GM18526 (cell line): Measurements from ENCODE around the gene ZCCHC7.

Experiments
- POLR2A ChIP-seq: IDR thresholded peaks from 3 replicates; pipeline ENCODE4 v1.6.1; 2011; ENCODE audit not compliant: insufficient read length; ENCODE audit errors: extremely low read depth

ZCCHC7 gene

GRCh38 chr9:37378613-37379004, 258.2 kb downstream of the ZCCHC7 start:
- TF ChIP-seq POLR2A = no peak

- TF ChIP-seq POLR2A = no peak
Measured at GRCh38 chr9:37379835-37380234, 259.5 kb downstream of the ZCCHC7 start.

DNA sequence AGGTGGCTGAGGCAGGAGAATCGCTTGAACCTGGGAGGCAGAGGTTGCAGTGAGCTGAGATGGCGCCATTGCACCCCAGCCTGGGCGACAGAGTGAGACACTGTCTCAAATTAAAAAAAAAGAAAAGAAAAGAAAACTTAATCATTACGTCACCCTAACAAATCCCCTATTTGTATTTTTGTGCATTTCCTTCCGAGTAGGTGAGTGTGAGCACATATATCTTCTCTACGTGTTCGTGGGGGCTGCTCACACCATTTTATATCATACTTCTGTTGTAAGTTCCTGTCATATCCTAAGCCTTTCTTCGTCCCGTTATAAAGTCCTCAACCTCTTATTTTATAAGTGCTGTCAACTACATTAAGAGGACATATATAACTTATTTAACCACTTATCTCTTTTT, 260.2 kb downstream of the ZCCHC7 start:
- TF ChIP-seq POLR2A = no peak

- TF ChIP-seq POLR2A = no peak
Measured at GRCh38 chr9:37381094-37381741, 260.8 kb downstream of the ZCCHC7 start.

GRCh38 chr9:37382161-37382981, 262.0 kb downstream of the ZCCHC7 start:
- TF ChIP-seq POLR2A = peak; percentile 15

DNA sequence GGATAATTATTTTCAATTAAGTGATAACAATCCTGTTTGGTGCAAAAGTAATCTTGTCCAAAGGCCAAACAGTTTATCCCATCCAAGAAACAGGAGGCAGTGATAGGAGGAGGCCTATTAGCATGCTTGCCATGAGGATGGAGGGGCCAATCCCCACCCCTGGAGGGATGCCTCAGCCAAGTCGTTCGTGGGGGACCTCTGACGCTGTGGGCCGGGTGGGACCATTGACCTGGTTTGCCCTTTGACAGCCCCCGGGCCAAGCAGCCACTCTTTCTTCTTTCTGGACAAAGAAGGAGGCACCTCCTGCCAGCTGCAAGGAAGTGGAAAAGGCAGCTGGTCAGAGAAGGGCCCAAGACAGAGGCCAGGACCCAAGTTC, 262.6 kb downstream of the ZCCHC7 start:
- no peak for TF ChIP-seq POLR2A

- no peak for TF ChIP-seq POLR2A
Measured at GRCh38 chr9:37383393-37383792, 263.0 kb downstream of the ZCCHC7 start.

DNA sequence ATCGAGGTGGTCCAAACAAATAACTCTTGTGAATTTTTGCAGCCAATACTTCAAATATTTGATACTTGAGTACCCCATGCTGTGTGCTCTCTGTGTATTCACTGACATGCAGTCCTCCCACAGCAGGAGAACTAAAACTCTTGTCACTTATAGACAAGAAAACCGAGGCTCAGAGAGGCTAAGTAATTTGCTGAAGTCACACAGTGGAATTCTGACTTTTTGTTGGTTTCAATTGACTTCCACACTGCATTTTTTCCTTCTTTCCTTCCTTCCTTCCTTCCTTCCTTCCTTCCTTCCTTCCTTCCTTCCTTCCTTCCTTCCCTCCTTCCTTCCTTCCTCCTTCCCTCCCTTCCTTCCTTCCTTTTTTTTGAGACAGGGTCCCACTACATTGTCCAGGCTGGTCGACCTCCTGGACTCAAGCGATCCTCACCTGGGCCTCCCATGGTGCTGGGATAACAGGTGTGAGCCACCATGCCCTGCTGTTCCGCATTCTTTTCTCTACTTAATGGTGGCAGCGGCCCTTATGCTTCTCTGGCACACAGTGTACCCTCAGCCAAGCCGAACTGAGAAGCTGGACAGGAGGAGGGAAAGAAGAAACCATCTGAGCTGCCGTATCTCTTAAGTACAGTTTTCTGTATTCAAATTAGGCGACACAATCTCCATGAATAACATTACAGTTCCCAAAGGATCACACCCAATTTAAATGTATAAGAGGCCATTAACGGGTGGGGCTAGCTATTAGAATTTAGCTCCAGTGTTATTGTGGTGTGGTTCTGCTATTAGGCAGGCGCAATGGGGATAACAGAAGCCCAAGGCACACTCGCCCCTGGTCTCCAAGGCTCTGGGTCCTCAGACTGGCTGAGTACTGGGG, 263.7 kb downstream of the ZCCHC7 start:
- TF ChIP-seq POLR2A = no peak

- no peak for TF ChIP-seq POLR2A
Measured at GRCh38 chr9:37385286-37385685, 264.9 kb downstream of the ZCCHC7 start.

DNA sequence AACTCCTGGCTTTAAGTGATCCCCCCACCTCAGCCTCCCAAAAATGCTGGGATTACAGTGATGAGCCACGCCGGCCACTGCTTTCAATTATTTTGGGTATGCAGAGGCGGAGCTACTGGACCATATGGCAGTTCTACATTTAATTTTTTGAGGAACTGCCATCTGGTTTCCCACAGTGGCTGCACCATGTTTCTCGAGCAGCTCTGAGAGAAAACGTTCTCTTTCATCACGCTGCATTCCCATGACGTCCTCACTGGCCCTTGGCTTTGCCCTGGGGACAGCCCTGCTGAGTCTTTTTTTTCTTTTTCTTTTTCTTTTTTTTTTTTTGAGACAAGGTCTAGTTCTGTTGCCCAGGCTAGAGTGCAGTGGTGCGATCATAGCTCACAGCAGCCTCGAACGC, 266.6 kb downstream of the ZCCHC7 start:
- no peak for TF ChIP-seq POLR2A

DNA sequence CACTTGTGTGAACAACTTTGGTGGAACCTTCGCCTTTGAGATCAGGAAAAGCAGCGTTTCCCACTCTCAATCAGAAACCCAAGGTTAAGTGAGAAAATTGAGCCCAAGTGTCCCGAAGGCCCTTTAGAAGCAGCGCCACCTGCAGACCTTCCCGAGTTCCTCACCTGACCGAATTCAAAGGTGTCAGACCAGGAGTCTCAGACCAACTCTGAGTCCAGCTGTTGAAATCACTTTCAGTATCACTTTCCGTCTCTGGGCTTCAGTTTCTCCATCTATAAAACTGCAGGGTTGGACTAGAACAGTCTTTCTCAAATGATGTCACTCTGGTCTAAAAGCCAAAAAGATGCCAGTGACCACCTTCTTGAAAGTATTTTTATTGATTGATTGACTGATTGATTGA, 270.4 kb downstream of the ZCCHC7 start:
- TF ChIP-seq POLR2A = no peak

DNA sequence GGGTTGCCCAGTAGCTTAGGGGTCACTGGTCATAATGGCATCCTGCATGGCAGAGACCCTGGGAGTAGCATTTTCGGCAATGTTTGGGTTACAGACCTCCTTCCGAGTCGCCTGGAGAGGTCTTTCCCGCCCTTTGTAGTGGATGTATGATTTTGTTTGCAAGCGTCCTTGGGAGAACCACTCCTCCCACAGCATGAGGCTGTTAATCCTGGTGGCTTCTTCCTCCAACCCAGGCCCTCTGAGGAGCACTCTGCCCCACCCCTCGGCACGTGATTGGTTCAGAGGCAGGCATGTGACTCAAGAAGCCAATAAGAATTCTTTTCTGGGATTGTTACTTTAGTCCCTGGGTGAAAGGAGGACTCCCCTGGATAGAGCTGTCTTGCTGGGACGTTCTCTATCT, 271.9 kb downstream of the ZCCHC7 start:
- TF ChIP-seq POLR2A = no peak

- TF ChIP-seq POLR2A = no peak
Measured at GRCh38 chr9:37395229-37395628, 274.9 kb downstream of the ZCCHC7 start.

GRCh38 chr9:37395663-37396062, 275.3 kb downstream of the ZCCHC7 start:
- no peak for TF ChIP-seq POLR2A

- TF ChIP-seq POLR2A = peak; percentile 19
Measured at GRCh38 chr9:37398464-37399025, 278.2 kb downstream of the ZCCHC7 start.
